Activated T-cell treated with anti-CD3 and anti-CD28 coated beads for 48 hours (primary cell): ENCODE results near the gene CLUH.

Source experiments
- DNase-seq: peaks from one replicate; pipeline ENCODE4 v3.0.0-alpha.2; 2020; ENCODE audit warnings: low read depth

Gene CLUH

GRCh38 chr17:2721603-2722002 lies 10.0 kb upstream of the CLUH start:
- no peak for DNase-seq

- DNase-seq, result no peak
Measured at GRCh38 chr17:2719861-2720260, 8.3 kb upstream of the CLUH start.

- no peak for DNase-seq
Measured at GRCh38 chr17:2718150-2718938, 6.8 kb upstream of the CLUH start.

- DNase-seq, result no peak
Measured at GRCh38 chr17:2716649-2717048, 5.1 kb upstream of the CLUH start.

GRCh38 chr17:2713881-2714280 lies 2.3 kb upstream of the CLUH start:
- DNase-seq, result no peak

- DNase-seq, result no peak
Measured at GRCh38 chr17:2712300-2713043, 908 bp upstream of the CLUH start.

- DNase-seq, result peak; percentile 42
Measured at GRCh38 chr17:2710803-2711607, 559 bp downstream of the CLUH start.

- DNase-seq, result no peak
Measured at GRCh38 chr17:2710071-2710802, 1.3 kb downstream of the CLUH start.

GRCh38 chr17:2709183-2709661 lies 2.3 kb downstream of the CLUH start:
- no peak for DNase-seq

GRCh38 chr17:2708585-2709182 lies 2.9 kb downstream of the CLUH start:
- DNase-seq, result no peak

- DNase-seq, result no peak
Measured at GRCh38 chr17:2707721-2708584, 3.6 kb downstream of the CLUH start.

GRCh38 chr17:2706911-2707510 lies 4.6 kb downstream of the CLUH start:
- no peak for DNase-seq

- no peak for DNase-seq
Measured at GRCh38 chr17:2705888-2706795, 5.4 kb downstream of the CLUH start.

- no peak for DNase-seq
Measured at GRCh38 chr17:2705263-2705662, 6.3 kb downstream of the CLUH start.

- no peak for DNase-seq
Measured at GRCh38 chr17:2704890-2705248, 6.7 kb downstream of the CLUH start.

- no peak for DNase-seq
Measured at GRCh38 chr17:2704031-2704889, 7.3 kb downstream of the CLUH start.

- no peak for DNase-seq
Measured at GRCh38 chr17:2703606-2704005, 8.0 kb downstream of the CLUH start.

GRCh38 chr17:2703181-2703580 lies 8.4 kb downstream of the CLUH start:
- no peak for DNase-seq
